ENCODE measurements around the gene JMJD4. TPM values are rescaled to one million over a fixed set of nuclear protein-coding genes. Genes with fewer than 3 reads are reported as not detected.

Gene JMJD4
- total and polyA plus RNA-seq, 7 experiments from 2014 or later: 12.1 to 36.8 (median 32.3) TPM

DNA sequence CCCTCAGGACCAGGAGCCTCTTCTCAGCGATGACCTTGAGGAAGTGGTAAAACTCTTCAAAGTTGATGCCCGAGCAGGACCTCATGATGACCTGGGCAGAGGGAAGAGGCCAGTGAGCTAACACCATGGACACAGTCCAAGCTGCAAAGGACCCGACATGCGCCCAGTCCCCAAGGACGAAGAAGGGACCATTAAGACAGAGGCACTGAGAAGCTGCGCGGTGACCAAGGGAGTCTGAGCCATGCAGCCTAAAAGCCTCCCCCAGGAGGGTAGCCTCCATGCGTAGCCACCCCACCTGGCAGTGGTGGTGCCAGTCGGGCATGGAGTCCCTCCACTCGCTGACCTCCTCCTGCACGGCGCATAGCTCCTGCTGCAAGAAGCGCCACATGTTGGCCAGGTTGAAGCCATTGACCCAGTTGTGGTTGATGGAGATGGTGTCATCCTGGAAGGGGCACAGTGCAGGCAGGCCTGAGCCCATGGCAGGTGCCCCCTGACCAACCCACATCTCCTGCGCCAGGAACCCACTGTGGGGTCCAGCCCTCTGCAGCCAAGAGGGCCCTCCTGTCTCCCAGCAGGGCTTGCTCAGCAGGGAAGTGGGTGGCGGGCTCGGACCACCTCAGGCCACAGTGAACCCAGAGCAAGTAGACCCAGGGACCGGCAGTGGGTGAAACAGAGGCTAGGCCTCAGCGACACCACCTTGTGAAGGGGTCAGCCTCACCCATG is 2.4 kb downstream of the JMJD4 start:
- Histone ChIP-seq H3K27ac (ENCODE audit: low read depth, low read length) (no peak overlapping the region), H3K4me3 (ENCODE audit: low read length) (no peak overlapping the region), H3K36me3 (ENCODE audit: control insufficient read depth in 2 of 3, insufficient read depth in 3 of 3, low read length in 3 of 3) (peaks cover 0 to 26% (median 0%) of the 10 kb centered on the region in 3 experiments), H3K9me3 (ENCODE audit: control insufficient read depth in 2 of 3, low read length in 3 of 3) (no peaks in the 10 kb centered on the region), H3K27me3 (ENCODE audit: control insufficient read depth in 2 of 2, insufficient read depth in 2 of 2, low read length in 2 of 2) (no peaks in the 10 kb centered on the region), H3K4me1 (ENCODE audit: control insufficient read depth in 2 of 2, insufficient read depth in 2 of 2, low read length in 2 of 2) (peaks cover 9 to 16% of the 10 kb centered on the region in 2 donors)
- no peak for ATAC-seq
- Mint-ChIP-seq H3K9me3 (no peaks in the 10 kb centered on the region), H3K27ac (peak overlapping the region in 1 of 9 donors; percentile 33), H3K4me1 (peaks cover 17 to 60% (median 44%) of the 10 kb centered on the region in 7 donors), H3K4me3 (peak overlapping the region in 8 of 10 donors; percentile 19 to 97 (median 47)), H3K27me3 (peaks cover 0 to 2% (median 0%) of the 10 kb centered on the region in 5 donors), H3K36me3 (peaks cover 0 to 2% (median 0%) of the 10 kb centered on the region in 5 donors)
- intact Hi-C loops (cut with micrococcal nuclease): loop anchor here in 1 of 2 donors (10.0 kb wide), 2 partner anchors 248 to 788 kb away; partner anchors contain the start of gene COQ8A
- ChIA-PET POLR2A (no interaction called here), CTCF (no interaction called here)
- no peak for DNase-seq

DNA sequence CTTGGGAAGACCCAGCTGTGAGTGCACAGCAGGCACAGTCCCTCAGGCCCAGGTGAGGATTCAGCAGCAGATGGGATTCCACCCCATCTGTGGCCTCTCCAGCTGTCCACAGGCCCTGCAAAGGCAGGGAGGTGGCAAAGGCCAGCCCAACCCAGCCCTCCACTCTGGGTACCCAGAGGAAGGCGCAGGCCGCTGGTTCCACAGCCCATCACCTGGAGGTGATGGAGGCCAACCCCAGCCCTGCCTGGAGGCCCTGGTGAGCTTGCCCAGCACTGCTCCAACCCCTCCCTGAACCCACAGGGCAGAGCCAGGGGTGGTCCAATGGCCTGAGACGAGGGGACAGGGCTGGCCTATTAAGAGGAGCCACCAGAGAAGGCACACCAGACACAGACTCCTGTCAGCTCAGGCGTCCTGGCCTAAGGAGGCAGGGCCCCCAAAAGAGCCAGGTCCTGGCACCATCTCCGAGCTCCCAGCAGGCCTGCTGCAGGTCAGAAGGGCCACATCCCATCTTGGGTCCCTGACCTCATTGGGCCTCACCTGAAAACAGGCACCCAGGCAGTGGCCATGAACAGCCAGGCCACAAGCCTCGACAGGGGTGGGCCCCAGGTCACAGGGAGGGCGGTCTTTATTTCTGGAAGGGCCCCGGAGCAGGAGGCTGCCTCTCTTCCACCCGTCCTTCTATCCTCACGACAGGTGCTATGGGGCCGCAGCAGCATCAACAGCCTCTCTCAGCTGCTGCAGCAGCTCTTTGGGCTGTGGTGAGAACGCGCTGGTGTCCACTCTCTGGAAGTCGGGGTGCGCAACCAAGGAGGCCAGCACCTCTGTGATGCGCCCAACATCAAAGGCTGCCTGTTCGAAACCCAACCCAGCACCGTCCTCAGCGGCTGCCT is 3.2 kb downstream of the JMJD4 start:
- ChIA-PET POLR2A (interaction anchor here (1.4 kb wide), 1 partner anchor 34 kb away, joined by 4 read pairs; no protein-coding TSS in a partner anchor), CTCF (no interaction called here)
- peaks cover 0 to 26% (median 0%) of the 10 kb centered on the region in 3 experiments for H3K36me3 ChIP-seq (ENCODE audit: control insufficient read depth in 2 of 3, insufficient read depth in 3 of 3, low read length in 3 of 3)
- no peak overlapping the region for H3K27ac Mint-ChIP-seq
- H3K4me1 ChIP-seq (ENCODE audit: control insufficient read depth in 2 of 2, insufficient read depth in 2 of 2, low read length in 2 of 2): peaks cover 10 to 16% of the 10 kb centered on the region in 2 donors
- H3K27me3 ChIP-seq (ENCODE audit: control insufficient read depth in 2 of 2, insufficient read depth in 2 of 2, low read length in 2 of 2): no peaks in the 10 kb centered on the region
- peak overlapping the region in 2 of 10 donors; percentile 34 to 59 for H3K4me3 Mint-ChIP-seq
- intact Hi-C loops (cut with micrococcal nuclease): loop anchor here in 1 of 2 donors (2.0 to 10.0 kb wide), 3 partner anchors 215 to 787 kb away; partner anchors contain the start of genes COQ8A and WNT9A
- no peak for ATAC-seq
- peaks cover 12 to 54% (median 38%) of the 10 kb centered on the region in 7 donors for H3K4me1 Mint-ChIP-seq
- H3K9me3 ChIP-seq (ENCODE audit: control insufficient read depth in 2 of 3, low read length in 3 of 3): no peaks in the 10 kb centered on the region
- H3K4me3 ChIP-seq (ENCODE audit: low read length): no peak overlapping the region
- H3K27me3 Mint-ChIP-seq: peaks cover 0 to 2% (median 0%) of the 10 kb centered on the region in 5 donors
- H3K36me3 Mint-ChIP-seq: peaks cover 0 to 2% (median 0%) of the 10 kb centered on the region in 5 donors
- no peaks in the 10 kb centered on the region for H3K9me3 Mint-ChIP-seq
- no peak overlapping the region for H3K27ac ChIP-seq (ENCODE audit: low read depth, low read length)
- no peak for DNase-seq

DNA sequence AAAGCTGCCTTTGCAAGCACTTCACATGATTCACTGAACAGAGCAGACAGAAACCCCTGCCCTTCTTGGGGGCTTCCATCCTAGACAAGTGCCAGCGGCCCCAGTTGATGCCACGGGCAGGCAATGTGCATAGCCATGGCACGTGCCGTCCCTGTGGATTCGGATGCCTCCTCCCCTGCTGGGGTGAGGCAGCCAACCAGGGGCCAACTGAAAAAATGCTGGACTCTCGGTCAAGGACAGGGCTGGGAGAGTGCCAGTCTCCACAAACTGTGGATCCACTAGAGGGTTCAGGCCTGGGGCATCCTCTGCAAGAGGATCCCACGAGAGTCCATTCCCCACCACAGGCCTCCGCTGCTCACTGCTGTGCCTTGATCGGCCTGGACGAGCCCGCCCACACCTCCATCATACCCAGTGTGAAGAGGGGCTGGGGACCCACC is 3.8 kb downstream of the JMJD4 start:
- Mint-ChIP-seq H3K27me3 (peaks cover 0 to 4% (median 2%) of the 10 kb centered on the region in 5 donors), H3K27ac (no peak overlapping the region), H3K36me3 (peaks cover 0 to 2% (median 0%) of the 10 kb centered on the region in 5 donors), H3K9me3 (no peaks in the 10 kb centered on the region), H3K4me3 (no peak overlapping the region), H3K4me1 (peaks cover 12 to 49% (median 34%) of the 10 kb centered on the region in 7 donors)
- POLR2A ChIA-PET: interaction anchor here (0.6 to 1.4 kb wide), 3 partner anchors 35 to 351 kb away, joined by 3 to 4 read pairs (median 3); no protein-coding TSS in a partner anchor
- DNase-seq (no peak), ATAC-seq (no peak)
- intact Hi-C loops (cut with micrococcal nuclease): loop anchor here in 1 of 2 donors (2.0 to 10.0 kb wide), 3 partner anchors 216 to 786 kb away; partner anchors contain the start of genes COQ8A and WNT9A
- no peak overlapping the region for H3K27ac ChIP-seq (ENCODE audit: low read depth, low read length)
- CTCF ChIA-PET: no interaction called here
- peaks cover 10 to 16% of the 10 kb centered on the region in 2 donors for H3K4me1 ChIP-seq (ENCODE audit: control insufficient read depth in 2 of 2, insufficient read depth in 2 of 2, low read length in 2 of 2)
- peaks cover 0 to 26% (median 0%) of the 10 kb centered on the region in 3 experiments for H3K36me3 ChIP-seq (ENCODE audit: control insufficient read depth in 2 of 3, insufficient read depth in 3 of 3, low read length in 3 of 3)
- no peaks in the 10 kb centered on the region for H3K9me3 ChIP-seq (ENCODE audit: control insufficient read depth in 2 of 3, low read length in 3 of 3)
- no peak overlapping the region for H3K4me3 ChIP-seq (ENCODE audit: low read length)
- H3K27me3 ChIP-seq (ENCODE audit: control insufficient read depth in 2 of 2, insufficient read depth in 2 of 2, low read length in 2 of 2): no peaks in the 10 kb centered on the region

DNA sequence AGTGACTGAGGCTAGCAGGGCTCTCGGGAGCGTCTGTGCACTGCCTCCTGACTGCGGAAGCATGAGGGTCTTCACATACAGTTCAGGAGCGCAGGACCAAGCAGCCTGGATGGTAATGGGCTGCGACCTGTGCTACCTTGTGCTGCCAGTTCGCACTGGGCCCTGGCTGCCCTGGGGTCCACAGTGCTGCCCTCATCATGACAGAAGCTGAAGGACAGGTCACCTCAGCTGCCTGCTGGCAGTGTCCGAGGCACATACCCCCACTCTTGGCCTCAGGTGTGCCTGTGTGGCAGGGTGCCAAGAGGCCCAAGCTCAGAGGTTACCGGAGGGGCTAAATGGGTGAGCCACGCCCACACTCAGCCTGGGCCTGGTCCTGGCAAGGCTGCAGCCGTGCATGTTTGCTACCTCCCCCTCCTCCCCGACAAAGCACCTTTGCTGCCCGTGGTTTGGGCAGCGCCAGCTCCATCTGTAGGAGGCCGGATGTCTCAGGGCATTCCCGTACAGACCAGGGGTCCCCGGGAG is 4.4 kb downstream of the JMJD4 start:
- no peak for ATAC-seq
- peaks cover 0 to 4% (median 2%) of the 10 kb centered on the region in 5 donors for H3K27me3 Mint-ChIP-seq
- intact Hi-C loops (cut with micrococcal nuclease): loop anchor here in 1 of 2 donors (1.0 to 10.0 kb wide), 4 partner anchors 32 to 786 kb away; partner anchors contain the start of genes COQ8A and WNT9A
- peaks cover 0 to 24% (median 0%) of the 10 kb centered on the region in 3 experiments for H3K36me3 ChIP-seq (ENCODE audit: control insufficient read depth in 2 of 3, insufficient read depth in 3 of 3, low read length in 3 of 3)
- H3K9me3 ChIP-seq (ENCODE audit: control insufficient read depth in 2 of 3, low read length in 3 of 3): no peaks in the 10 kb centered on the region
- H3K27ac ChIP-seq (ENCODE audit: low read depth, low read length): peak overlapping the region; percentile 37
- CTCF ChIA-PET: interaction anchor here (0.6 kb wide), 1 partner anchor 19 kb away, joined by 3 read pairs; no protein-coding TSS in a partner anchor
- no peak for DNase-seq
- peaks cover 12 to 43% (median 29%) of the 10 kb centered on the region in 7 donors for H3K4me1 Mint-ChIP-seq
- peaks cover 10 to 11% of the 10 kb centered on the region in 2 donors for H3K4me1 ChIP-seq (ENCODE audit: control insufficient read depth in 2 of 2, insufficient read depth in 2 of 2, low read length in 2 of 2)
- H3K4me3 Mint-ChIP-seq: peak overlapping the region in 7 of 10 donors; percentile 26 to 89 (median 78)
- H3K27me3 ChIP-seq (ENCODE audit: control insufficient read depth in 2 of 2, insufficient read depth in 2 of 2, low read length in 2 of 2): no peaks in the 10 kb centered on the region
- POLR2A ChIA-PET: interaction anchor here (0.6 to 1.4 kb wide), 3 partner anchors 35 to 351 kb away, joined by 3 to 4 read pairs (median 3); no protein-coding TSS in a partner anchor
- no peak overlapping the region for H3K4me3 ChIP-seq (ENCODE audit: low read length)
- H3K27ac Mint-ChIP-seq: peak overlapping the region in 6 of 9 donors; percentile 14 to 89 (median 74)
- H3K9me3 Mint-ChIP-seq: no peaks in the 10 kb centered on the region
- peaks cover 0 to 2% (median 0%) of the 10 kb centered on the region in 5 donors for H3K36me3 Mint-ChIP-seq

DNA sequence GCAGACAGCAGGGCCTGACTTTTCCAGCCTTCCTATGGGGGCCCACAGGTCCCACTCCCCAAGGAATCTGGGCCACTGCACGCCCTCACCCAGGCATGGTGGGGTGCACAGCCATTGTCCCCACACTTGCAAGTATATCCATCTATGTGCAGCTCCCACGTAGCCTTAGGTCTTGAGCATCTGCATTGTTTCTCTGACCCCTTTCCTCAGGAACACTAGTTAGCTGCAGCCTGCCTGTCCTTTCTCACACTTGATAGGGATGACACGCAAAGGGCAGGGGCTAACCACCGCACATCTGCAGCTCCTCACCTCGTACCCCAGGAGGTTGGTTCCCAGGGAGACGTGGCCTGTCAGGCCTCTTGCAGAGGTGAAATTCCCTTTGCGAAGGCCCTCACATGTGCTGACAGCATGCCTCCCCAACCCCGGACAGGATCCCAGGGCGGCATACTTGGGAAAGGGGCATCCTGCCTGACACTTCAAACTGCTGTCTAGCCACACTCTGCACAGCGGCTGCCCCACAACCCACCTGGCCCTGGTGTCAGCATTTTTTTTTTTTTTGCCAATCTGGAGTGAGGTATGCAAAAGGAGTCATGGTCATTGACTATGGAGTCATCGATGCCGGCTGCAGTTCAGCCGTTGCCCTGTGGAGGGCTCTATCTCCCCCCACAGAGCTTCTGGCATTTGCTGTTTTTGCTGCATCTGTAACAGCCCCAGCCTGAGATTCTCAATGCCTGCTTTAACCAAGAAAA is 5.0 kb downstream of the JMJD4 start:
- Histone ChIP-seq H3K27ac (ENCODE audit: low read depth, low read length) (peak overlapping the region; percentile 37), H3K27me3 (ENCODE audit: control insufficient read depth in 2 of 2, insufficient read depth in 2 of 2, low read length in 2 of 2) (no peaks in the 10 kb centered on the region), H3K4me1 (ENCODE audit: control insufficient read depth in 2 of 2, insufficient read depth in 2 of 2, low read length in 2 of 2) (peaks cover 10% of the 10 kb centered on the region in 2 donors), H3K4me3 (ENCODE audit: low read length) (no peak overlapping the region), H3K36me3 (ENCODE audit: control insufficient read depth in 2 of 3, insufficient read depth in 3 of 3, low read length in 3 of 3) (peaks cover 0 to 20% (median 0%) of the 10 kb centered on the region in 3 experiments), H3K9me3 (ENCODE audit: control insufficient read depth in 2 of 3, low read length in 3 of 3) (no peaks in the 10 kb centered on the region)
- POLR2A ChIA-PET: interaction anchor here (1.1 kb wide), 1 partner anchor 58 kb away, joined by 3 read pairs; no protein-coding TSS in a partner anchor
- CTCF ChIA-PET: interaction anchor here (0.6 kb wide), 1 partner anchor 18 kb away, joined by 3 read pairs; no protein-coding TSS in a partner anchor
- intact Hi-C loops (cut with micrococcal nuclease): loop anchor here (1.0 to 10.0 kb wide), 6 partner anchors 32 to 785 kb away; partner anchors contain the start of genes COQ8A (in 1 of the 2), TRIM11 (in 1 of the 2), WNT9A (in 1 of the 2) and ZNF678 (in 1 of the 2)
- DNase-seq (peak in 3 of 9 donors; percentile 22 to 34 (median 31)), ATAC-seq (peak; percentile 26)
- H3K36me3 Mint-ChIP-seq: peaks cover 0 to 2% (median 0%) of the 10 kb centered on the region in 5 donors
- H3K9me3 Mint-ChIP-seq: no peaks in the 10 kb centered on the region
- peak overlapping the region; percentile 21 to 89 (median 73) for H3K4me3 Mint-ChIP-seq
- peak overlapping the region; percentile 8 to 89 (median 76) for H3K27ac Mint-ChIP-seq
- H3K4me1 Mint-ChIP-seq: peaks cover 12 to 43% (median 29%) of the 10 kb centered on the region in 7 donors
- H3K27me3 Mint-ChIP-seq: peaks cover 0 to 4% (median 2%) of the 10 kb centered on the region in 5 donors

Measured in naive thymus-derived CD4-positive, alpha-beta T cell (primary cell).